BE2C (cell line): ENCODE results near the gene COPB2.

Source experiments
- DNase-seq: peaks from one replicate; pipeline ENCODE4 v3.0.0-alpha.2; 2020
- H3K27me3 ChIP-seq: fragments of 250-450 bp; sonication (Bioruptor Pico); 2 replicates; pipeline ENCODE4 v1.5.1; 2020; ENCODE audit warnings: mild to moderate bottlenecking
- H3K36me3 ChIP-seq: fragments of 250-450 bp; sonication (Bioruptor Pico); 2 replicates; pipeline ENCODE4 v1.5.1; 2020; ENCODE audit warnings: mild to moderate bottlenecking
- H3K4me1 ChIP-seq: fragments of 250-450 bp; sonication (Bioruptor Pico); 2 replicates; pipeline ENCODE4 v1.5.1; 2020
- H3K4me3 ChIP-seq: 2 replicates; pipeline ENCODE4 v1.5.1; 2011; ENCODE audit warnings: low read depth, low read length
- H3K9me3 ChIP-seq: fragments of 250-450 bp; sonication (Bioruptor Pico); 2 replicates; pipeline ENCODE4 v1.5.1; 2020
- CTCF ChIP-seq: IDR thresholded peaks from 2 replicates; pipeline ENCODE4 v1.5.1; 2012; ENCODE audit warnings: mild to moderate bottlenecking, low read depth, low read length

Gene COPB2

GRCh38 chr3:139427283-139428060 lies 38.0 kb upstream of the COPB2 start:
- H3K4me1 ChIP-seq, result no peaks in the 10 kb centered on the region
- H3K27me3 ChIP-seq, result no peaks in the 10 kb centered on the region
- no peaks in the 10 kb centered on the region for H3K9me3 ChIP-seq
- peak; percentile 81 for TF ChIP-seq CTCF
- no peaks in the 10 kb centered on the region for H3K36me3 ChIP-seq
- H3K4me3 ChIP-seq, result no peak overlapping the region
- peak; percentile 23 for DNase-seq

- no peak overlapping the region for H3K4me3 ChIP-seq
- H3K36me3 ChIP-seq, result no peaks in the 10 kb centered on the region
- no peaks in the 10 kb centered on the region for H3K4me1 ChIP-seq
- no peaks in the 10 kb centered on the region for H3K27me3 ChIP-seq
- no peak for DNase-seq
- H3K9me3 ChIP-seq, result no peaks in the 10 kb centered on the region
- TF ChIP-seq CTCF, result no peak
Measured at GRCh38 chr3:139425745-139426400, 36.4 kb upstream of the COPB2 start.

- no peak overlapping the region for H3K4me3 ChIP-seq
Measured at GRCh38 chr3:139423232-139423631, 33.8 kb upstream of the COPB2 start.

GRCh38 chr3:139421460-139421859 lies 32.0 kb upstream of the COPB2 start:
- DNase-seq, result no peak
- Histone ChIP-seq H3K4me1 (no peaks in the 10 kb centered on the region), H3K36me3 (no peaks in the 10 kb centered on the region), H3K27me3 (no peaks in the 10 kb centered on the region), H3K4me3 (no peak overlapping the region), H3K9me3 (no peaks in the 10 kb centered on the region)
- no peak for TF ChIP-seq CTCF

More at GRCh38 chr3:139423232-139423631, 33.8 kb upstream of the COPB2 start:
- Histone ChIP-seq H3K36me3 (no peaks in the 10 kb centered on the region), H3K27me3 (no peaks in the 10 kb centered on the region), H3K4me1 (no peaks in the 10 kb centered on the region), H3K9me3 (no peaks in the 10 kb centered on the region)
- DNase-seq, result no peak
- TF ChIP-seq CTCF, result no peak

GRCh38 chr3:139421040-139421439 lies 31.6 kb upstream of the COPB2 start:
- no peak overlapping the region for H3K4me3 ChIP-seq
- no peaks in the 10 kb centered on the region for H3K36me3 ChIP-seq
- H3K27me3 ChIP-seq, result no peaks in the 10 kb centered on the region
- H3K9me3 ChIP-seq, result no peaks in the 10 kb centered on the region
- DNase-seq, result no peak
- TF ChIP-seq CTCF, result no peak
- H3K4me1 ChIP-seq, result no peaks in the 10 kb centered on the region

- H3K36me3 ChIP-seq, result no peaks in the 10 kb centered on the region
- H3K27me3 ChIP-seq, result no peaks in the 10 kb centered on the region
- H3K9me3 ChIP-seq, result no peaks in the 10 kb centered on the region
- DNase-seq, result no peak
- TF ChIP-seq CTCF, result no peak
- no peaks in the 10 kb centered on the region for H3K4me1 ChIP-seq
- H3K4me3 ChIP-seq, result no peak overlapping the region
Measured at GRCh38 chr3:139418144-139418543, 28.7 kb upstream of the COPB2 start.
